Activated B cell treated with CpG ODN at 0.5 μM for 24 hours (primary cell): ENCODE results near the gene SPATC1L. TPM values are rescaled to one million over a fixed set of nuclear protein-coding genes. Genes with fewer than 3 reads are reported as not detected.

Source experiments
- ATAC-seq: fragments of 200-7000 bp; cut with Tn5 transposase; one replicate; pipeline ENCODE4 v1.10.0; 2021; ENCODE audit warnings: low read depth, mild to moderate bottlenecking, moderate library complexity
- CTCF ChIA-PET: fragments of 350-600 bp; sonication (Branson Sonifier 250); formaldehyde crosslinking; loops from one replicate; lab custom pipeline; 2021; ENCODE audit warnings: antibody characterized with exemption; lab: Charles Lee
- POLR2A ChIA-PET: fragments of 350-600 bp; sonication (Branson Sonifier 250); formaldehyde crosslinking; loops from one replicate; lab custom pipeline; 2021; ENCODE audit warnings: antibody characterized with exemption; lab: Charles Lee
- DNase-seq: peaks from one replicate; pipeline ENCODE4 v3.0.0; 2022
- H3K27ac Mint-ChIP-seq: one replicate; pipeline ENCODE4 v1.8.0; 2020; ENCODE audit warnings: mixed read lengths
- H3K27me3 Mint-ChIP-seq: one replicate; pipeline ENCODE4 v1.8.0; 2021; ENCODE audit warnings: mixed read lengths
- H3K36me3 Mint-ChIP-seq: one replicate; pipeline ENCODE4 v1.8.0; 2021; ENCODE audit warnings: low read depth, mixed read lengths
- H3K4me1 Mint-ChIP-seq: one replicate; pipeline ENCODE4 v1.8.0; 2021; ENCODE audit warnings: mixed read lengths
- H3K4me3 Mint-ChIP-seq: one replicate; pipeline ENCODE4 v1.8.0; 2020; ENCODE audit warnings: mild to moderate bottlenecking, mixed read lengths
- H3K9me3 Mint-ChIP-seq: one replicate; pipeline ENCODE4 v1.8.0; 2020; ENCODE audit warnings: mixed read lengths
- intact Hi-C: fragments of 100-400 bp; cut with micrococcal nuclease; formaldehyde crosslinking; loops from one replicate; pipeline ENCODE4 v1.15.1; 2024
- total RNA-seq: library from RNA; stranded (reverse); gene quantifications from 2 replicates; pipeline ENCODE4 v1.2.3, GENCODE V29; 2022
- TF ChIP-seq, protein P1 (sequence below): fragments of 200-600 bp; IDR thresholded peaks from one replicate; pipeline ENCODE4 v1.8.0; 2022; ENCODE audit warnings: antibody characterized with exemption, mild to moderate bottlenecking

SPATC1L gene
- total RNA-seq, 1 donor from 2014 or later, result 7.5 TPM

DNA sequence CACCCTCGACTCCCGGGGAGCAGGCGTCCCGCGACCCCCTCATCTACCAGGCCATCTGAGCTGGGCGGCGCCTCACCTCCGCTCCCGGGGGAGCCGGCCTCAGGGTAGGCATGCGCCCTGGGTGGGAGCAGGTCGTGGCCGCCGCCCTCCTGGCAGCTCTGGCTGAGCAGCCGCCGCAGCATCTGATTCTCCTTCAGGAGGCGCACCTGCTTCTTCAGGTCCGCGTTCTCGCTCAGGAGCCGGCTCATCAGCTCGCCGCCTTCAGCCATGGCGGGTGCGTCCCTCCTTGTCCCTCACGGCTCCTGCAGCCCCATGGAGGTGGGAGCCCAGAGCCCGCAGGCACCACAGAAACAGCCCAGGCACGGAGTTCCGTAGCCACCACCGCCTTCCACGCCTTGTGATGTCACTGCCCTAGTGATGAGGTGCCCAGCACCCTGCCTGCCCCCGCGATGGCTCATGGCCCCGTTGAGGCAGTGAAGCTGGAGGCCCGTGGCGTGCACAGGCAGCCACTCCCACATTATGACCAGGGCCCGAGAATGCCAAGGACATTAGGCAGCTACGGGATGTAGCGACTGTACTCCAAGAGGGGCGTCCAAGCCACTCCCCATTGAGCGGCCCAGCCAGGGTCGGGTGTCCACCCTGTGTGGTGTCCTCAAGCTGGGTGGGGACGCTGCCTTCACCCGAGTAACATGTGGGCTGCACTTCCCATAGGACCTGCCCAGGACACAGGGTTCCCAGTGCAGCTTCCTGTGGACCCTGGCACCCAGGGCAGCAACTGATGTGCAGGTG, 1.5 kb downstream of the SPATC1L start:
- Mint-ChIP-seq H3K27me3 (no peaks in the 10 kb centered on the region), H3K36me3 (peaks cover 2% of the 10 kb centered on the region)

DNA sequence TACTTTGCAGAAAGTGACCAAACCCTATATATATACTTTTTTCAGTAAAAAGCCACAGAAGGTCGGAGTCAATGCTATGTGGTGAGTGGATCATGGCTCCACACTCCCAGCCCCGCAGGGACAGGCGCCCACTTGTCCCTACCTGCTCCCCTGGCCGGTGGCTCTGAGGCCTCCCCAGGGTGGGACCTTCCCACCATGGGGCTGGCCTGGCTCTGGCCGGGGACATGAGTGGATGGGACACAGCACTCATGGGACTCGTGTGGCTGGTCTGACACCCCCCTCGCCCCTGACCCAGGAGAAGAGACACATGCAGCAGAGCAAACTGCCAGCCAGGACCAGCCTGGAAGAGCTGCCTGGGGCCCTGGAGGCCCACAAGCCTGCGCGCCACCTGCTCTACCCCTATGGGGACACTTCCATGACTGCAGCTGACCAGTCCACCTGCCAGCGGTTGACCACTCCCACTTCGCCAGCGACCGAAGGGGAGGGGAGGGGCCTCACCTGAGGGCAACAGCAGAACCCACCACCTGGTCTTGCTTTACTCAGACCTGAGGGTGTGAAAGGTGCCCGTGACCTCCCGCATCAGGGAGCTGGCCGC, 2.2 kb downstream of the SPATC1L start:
- POLR2A ChIA-PET, result interaction anchor here (0.6 kb wide), 1 partner anchor 43 kb away, joined by 6 read pairs; no protein-coding TSS in a partner anchor
- no peak for DNase-seq
- Mint-ChIP-seq H3K4me1 (peaks cover 5% of the 10 kb centered on the region), H3K27ac (no peak overlapping the region), H3K27me3 (no peaks in the 10 kb centered on the region), H3K4me3 (no peak overlapping the region), H3K36me3 (peaks cover 2% of the 10 kb centered on the region), H3K9me3 (no peaks in the 10 kb centered on the region)
- intact Hi-C loops, result no loop called here
- CTCF ChIA-PET, result no interaction called here
- TF ChIP-seq, protein P1, sequence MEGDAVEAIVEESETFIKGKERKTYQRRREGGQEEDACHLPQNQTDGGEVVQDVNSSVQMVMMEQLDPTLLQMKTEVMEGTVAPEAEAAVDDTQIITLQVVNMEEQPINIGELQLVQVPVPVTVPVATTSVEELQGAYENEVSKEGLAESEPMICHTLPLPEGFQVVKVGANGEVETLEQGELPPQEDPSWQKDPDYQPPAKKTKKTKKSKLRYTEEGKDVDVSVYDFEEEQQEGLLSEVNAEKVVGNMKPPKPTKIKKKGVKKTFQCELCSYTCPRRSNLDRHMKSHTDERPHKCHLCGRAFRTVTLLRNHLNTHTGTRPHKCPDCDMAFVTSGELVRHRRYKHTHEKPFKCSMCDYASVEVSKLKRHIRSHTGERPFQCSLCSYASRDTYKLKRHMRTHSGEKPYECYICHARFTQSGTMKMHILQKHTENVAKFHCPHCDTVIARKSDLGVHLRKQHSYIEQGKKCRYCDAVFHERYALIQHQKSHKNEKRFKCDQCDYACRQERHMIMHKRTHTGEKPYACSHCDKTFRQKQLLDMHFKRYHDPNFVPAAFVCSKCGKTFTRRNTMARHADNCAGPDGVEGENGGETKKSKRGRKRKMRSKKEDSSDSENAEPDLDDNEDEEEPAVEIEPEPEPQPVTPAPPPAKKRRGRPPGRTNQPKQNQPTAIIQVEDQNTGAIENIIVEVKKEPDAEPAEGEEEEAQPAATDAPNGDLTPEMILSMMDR, result no peak
- no peak for ATAC-seq

More for the DNA sequence above, 1.5 kb downstream of the SPATC1L start:
- no peak overlapping the region for H3K27ac Mint-ChIP-seq
- DNase-seq, result no peak
- no peak for ATAC-seq
- intact Hi-C loops, result no loop called here
- no peaks in the 10 kb centered on the region for H3K9me3 Mint-ChIP-seq
- ChIA-PET POLR2A (interaction anchor here (0.6 kb wide), 1 partner anchor 42 kb away, joined by 6 read pairs; no protein-coding TSS in a partner anchor), CTCF (no interaction called here)
- TF ChIP-seq, protein P1, result no peak
- H3K4me1 Mint-ChIP-seq, result peaks cover 5% of the 10 kb centered on the region
- H3K4me3 Mint-ChIP-seq, result peak overlapping the region; percentile 62

DNA sequence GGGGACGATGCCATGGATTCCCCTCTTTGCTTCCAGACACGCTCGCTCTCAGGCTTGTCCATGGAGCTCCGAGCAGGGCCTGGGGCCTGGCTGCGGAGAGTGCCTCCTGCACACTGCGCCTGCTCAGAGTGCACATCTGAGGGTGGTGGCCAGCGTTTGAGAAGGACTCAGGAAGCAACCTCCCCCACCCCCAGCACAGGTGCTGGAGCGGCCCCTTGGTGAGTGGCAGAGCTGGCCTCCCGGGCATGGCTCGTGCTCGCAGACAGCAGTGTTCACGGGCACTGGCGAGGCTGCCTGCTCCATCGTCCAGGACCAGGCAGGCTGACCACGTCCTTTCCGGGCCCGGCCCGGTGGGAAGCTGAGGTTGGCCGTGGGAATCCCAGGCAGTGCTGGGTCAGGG, 2.8 kb downstream of the SPATC1L start:
- H3K36me3 Mint-ChIP-seq, result peaks cover 2% of the 10 kb centered on the region
- no peak overlapping the region for H3K4me3 Mint-ChIP-seq
- no peak overlapping the region for H3K27ac Mint-ChIP-seq
- peaks cover 5% of the 10 kb centered on the region for H3K4me1 Mint-ChIP-seq
- POLR2A ChIA-PET, result no interaction called here
- no peak for DNase-seq
- intact Hi-C loops, result no loop called here
- TF ChIP-seq, protein P1, result no peak
- CTCF ChIA-PET, result no interaction called here
- H3K27me3 Mint-ChIP-seq, result no peaks in the 10 kb centered on the region
- peaks cover under 1% of the 10 kb centered on the region for H3K9me3 Mint-ChIP-seq
- no peak for ATAC-seq

DNA sequence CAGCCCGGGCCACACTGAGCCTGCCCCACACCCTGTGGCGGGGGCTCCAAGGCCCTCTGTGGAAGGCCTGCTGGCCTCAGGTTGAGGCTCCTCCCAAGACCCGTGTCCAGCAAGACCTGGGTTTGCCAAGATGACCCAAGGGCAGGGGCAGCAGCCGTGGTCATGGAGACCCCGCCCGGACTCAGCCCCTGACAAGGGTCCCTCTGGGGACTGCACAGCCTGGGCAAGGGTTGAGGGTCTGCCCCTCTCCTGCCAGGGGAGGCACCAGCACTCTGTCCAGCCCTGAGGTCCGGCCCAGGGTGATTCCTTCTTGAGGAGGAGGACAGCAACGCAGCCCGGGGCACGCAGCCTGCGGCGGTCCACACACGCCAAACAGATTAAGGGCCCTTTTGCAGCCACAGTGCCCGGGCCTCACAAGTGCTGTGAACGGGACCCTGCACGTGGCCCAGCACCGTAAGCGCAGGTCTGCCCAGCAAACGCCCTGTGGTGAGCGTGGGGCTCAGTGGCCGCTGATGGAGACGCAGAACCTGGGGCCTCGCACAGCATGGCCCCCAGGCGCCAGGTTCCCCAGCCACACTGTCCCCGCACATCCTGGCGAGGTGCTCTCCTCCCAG, 3.4 kb downstream of the SPATC1L start:
- TF ChIP-seq, protein P1, result no peak
- Mint-ChIP-seq H3K4me1 (peaks cover 5% of the 10 kb centered on the region), H3K36me3 (peaks cover 2% of the 10 kb centered on the region), H3K4me3 (no peak overlapping the region), H3K27ac (no peak overlapping the region), H3K9me3 (peaks cover 6% of the 10 kb centered on the region), H3K27me3 (no peaks in the 10 kb centered on the region)
- POLR2A ChIA-PET, result no interaction called here
- DNase-seq (no peak), ATAC-seq (no peak)
- intact Hi-C loops, result no loop called here
- CTCF ChIA-PET, result no interaction called here

DNA sequence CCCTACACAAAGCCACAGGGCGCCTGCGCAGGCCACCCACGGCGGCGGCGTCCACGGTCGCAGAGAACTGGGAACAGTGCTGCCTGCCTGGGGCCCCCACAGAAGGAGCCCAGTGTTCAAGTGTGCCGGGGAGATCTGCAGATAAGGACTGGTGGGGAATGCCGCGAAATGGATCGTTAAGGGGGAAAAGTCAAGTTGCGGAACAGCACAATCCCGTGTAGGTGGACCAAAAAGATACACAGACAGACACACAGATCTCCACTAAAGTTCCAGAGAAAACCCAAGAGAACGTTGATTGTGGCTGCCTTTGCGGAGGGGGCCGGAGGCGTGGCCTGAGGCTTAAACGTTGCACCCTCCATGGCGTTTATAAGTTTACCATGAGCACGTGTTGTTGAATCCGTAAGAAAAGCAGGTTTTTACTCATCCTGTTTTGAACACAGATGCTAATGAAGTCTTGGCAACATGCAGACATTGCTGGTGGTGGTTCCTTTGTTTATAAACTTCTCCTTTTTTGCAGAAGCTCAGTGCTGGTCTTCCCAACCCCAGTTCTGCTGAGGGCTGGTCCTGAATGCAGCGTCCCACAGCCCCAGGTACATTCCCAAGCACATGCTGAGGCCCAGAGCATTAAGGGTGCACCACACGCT, 4.1 kb downstream of the SPATC1L start:
- Mint-ChIP-seq H3K4me3 (no peak overlapping the region), H3K27ac (no peak overlapping the region), H3K36me3 (peaks cover 2% of the 10 kb centered on the region), H3K9me3 (peaks cover 6% of the 10 kb centered on the region), H3K27me3 (no peaks in the 10 kb centered on the region), H3K4me1 (peaks cover 2% of the 10 kb centered on the region)
- CTCF ChIA-PET, result no interaction called here
- ATAC-seq (no peak), DNase-seq (no peak)
- TF ChIP-seq, protein P1, result no peak
- POLR2A ChIA-PET, result no interaction called here
- intact Hi-C loops, result no loop called here
